NCI-H2196 treated with DMSO at 0.1 percent for 48 hours (cell line): Measurements from ENCODE around the gene CRACR2B.

Source experiments
- DNase-seq: peaks from one replicate; lab custom pipeline; 2025; ENCODE audit not compliant: unreplicated experiment; lab: John Stamatoyannopoulos, UW

CRACR2B gene

DNA sequence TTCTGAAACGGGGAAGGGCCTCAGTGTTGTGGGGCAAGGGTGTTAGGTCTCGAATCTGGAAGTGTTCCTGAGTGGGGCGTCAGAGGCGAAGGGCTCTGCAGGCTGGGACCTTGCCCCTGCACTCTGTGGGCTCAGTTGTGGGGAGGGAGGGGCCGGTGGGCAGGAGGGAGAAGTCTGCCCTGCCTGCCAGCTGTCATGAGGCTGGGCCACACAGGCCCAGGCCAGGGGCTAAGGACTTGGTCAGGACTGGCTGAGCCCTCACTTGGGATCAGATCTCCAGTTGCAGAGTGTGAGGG, at the start of gene CRACR2B:
TSS of gene CRACR2B (plus strand) at position 23 of the 296 bp plus-strand sequence. CDS start 689 bp downstream, outside the sequence.
- no peak for DNase-seq

DNA sequence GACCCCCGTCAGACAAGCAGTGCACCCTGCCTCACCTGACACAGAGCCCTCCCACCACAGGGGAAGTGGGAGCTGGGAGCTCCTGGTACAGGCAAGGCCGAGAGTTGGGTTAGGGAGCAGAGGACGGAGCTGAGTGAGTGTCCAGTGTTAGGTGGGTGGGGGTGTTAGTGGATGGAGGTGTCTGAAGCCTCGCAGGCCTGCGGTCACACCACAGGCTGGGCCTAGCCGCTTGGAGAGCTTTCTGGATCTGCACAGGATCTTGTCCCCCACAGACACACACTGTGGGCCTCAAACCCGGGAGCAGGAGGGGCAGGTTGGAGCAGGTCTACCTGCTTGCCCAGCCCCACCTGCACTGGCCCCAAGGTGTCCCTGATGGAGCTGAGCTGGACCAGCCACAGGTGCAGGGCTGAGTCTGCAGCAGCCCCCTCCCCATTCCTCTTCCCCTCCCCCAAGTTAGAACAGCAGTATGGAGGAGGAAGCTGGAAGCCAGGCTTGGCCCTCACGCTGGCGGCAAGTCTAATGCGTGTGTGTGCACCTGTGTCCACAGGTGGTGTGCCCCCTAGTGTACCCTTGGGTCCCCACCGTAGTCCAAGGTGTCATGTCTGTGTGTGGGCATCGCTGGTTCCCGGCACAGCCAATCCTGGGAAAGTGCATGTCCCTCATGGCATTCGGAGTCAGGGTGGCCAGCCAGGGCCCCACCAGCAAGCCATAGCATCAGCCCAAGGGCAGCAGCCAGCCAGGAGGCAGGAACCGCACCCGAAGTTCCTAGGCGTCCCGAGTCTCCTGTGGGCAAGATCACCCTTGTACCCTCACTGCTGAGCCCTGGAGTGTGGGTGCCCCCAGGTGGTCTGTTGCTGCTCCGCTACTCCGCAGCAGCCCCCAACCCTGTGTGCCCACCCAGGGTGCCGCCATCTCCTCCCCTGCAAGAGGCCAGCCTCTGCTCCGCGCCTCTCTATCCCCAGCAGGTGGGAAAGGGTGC, 48.5 kb upstream of the CRACR2B start:
- DNase-seq, result no peak

DNA sequence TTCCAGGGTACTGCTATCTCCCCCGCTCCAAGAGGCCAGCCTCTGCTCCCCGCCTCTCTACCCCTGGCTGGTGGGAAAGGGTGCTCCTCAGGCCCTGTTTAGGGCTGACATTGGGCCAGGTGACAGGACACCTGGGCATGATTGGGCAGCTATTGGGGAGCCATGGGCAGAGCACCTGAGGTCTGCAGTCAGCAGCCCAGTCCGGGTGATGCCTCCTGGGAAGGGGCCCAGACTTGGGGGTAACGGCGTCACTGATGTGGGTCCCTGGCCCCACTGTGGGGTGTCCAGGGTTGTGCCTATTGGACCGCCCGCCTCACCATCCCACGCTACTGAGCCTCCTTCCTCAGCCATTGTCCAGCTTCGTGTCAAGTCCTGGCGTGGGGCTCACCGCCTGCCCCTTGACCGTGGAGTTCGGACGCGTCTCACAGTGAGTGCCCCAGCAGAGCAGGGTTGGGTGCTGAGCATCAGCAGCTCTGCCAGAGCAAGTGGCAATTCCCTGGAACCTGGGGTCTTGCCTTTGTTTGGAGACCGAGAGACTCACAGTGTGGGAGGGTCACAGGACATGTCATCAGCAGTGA, 47.7 kb upstream of the CRACR2B start:
- no peak for DNase-seq

DNA sequence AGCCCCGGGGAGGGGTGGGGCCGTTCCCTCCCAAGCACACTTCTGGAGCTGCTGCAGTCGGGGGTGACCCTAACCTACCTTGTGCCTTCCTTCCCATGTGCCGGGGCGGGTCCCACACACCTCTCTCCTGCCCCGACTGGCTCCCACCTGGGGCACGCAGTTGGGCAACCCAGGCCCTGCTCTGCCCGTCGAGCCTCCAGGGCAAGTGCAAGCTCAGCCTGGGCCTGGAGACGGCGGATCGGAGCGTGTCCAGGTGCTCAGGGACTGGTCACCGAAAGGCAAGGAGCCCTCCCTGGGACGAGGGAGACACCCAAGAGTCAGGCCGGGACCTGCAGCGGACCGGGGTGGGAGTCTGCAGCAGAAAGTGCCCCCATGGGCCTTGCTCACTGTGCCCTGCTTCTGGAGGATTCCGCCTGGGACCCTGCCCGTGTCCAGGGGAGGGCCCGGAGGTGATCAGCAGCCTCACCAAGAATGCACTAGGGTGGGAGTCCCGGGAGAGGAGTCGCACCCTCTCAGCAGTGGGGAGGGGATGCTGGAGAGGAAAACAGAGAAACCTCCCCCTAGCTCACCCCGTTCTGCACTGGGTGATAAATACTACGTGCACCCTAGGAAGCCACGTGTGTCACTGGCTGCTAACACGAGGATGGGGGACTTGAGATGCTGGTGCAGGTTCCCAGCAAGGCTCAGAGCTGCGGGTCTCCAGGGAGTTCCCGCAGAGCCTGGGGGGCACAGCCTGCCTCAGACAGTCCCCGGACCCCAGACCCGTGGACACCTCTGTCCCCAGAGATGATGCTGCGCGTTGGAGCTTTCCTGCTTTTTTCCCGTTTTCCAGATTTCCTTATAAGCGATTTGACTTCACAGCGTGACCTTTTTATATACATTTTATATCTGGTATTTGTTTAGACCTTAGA, 45.2 kb upstream of the CRACR2B start:
- DNase-seq, result no peak

DNA sequence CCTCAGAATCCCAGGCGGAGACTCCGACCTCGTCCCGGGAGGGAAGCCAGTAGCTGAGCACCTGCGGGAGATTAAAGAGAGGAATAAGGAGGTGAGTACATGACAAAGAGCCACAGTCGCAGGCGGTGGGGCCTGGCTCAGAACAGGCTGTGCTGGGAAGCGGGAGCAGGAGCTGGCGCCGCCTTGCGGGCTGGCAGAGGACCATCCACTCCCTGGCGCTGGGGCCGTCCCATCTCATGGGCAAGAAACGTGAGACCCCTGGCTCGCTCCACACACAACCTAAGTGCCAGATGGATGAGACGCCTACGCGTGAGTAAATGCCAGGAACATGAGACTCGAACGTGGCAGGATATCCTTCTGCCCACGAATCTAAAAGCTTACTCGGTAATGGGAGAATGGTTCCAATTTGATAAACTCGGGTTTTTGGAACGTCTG, 44.1 kb upstream of the CRACR2B start:
- no peak for DNase-seq

DNA sequence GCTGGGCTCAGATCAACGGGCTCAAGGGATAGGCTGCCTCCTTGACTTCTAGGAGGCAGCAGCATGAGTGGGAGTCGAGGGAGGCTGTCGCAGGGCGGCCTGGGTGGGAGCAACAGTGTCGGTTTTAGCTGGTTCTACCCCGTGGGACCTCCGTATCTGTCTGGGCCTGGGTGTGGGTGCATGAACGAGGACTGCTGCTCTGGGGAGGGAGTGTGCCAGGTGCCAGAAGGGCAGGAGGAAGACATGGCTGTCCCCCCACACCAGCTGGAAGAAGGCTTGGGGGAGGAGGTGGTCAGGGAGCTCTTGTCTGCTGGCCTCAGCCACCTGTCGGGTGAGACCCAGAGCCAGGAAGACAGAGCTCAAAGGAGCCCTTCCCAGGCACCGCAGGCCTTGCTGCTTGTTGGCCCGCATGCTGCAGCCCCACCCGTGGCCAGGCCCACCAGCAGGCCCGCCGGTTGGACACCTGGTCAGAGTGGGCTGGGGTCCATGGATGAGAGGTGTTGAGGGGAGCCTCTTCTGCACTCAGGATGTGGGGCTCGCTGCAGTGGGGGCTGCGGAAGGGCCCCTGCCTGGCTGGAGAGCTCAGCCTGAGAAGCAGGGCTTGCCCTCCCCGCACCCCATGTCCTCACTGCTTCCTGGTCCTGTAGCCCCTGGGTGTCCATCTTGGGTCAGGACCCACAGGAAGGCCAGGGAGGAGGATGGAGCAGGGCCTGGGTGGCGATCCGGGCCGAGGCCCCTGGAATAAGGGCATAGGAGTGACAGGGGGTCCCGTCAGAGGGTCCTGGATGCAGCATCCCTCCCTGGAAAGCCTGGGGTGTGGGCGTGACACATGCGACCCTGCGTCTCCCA, 41.3 kb upstream of the CRACR2B start:
- no peak for DNase-seq

DNA sequence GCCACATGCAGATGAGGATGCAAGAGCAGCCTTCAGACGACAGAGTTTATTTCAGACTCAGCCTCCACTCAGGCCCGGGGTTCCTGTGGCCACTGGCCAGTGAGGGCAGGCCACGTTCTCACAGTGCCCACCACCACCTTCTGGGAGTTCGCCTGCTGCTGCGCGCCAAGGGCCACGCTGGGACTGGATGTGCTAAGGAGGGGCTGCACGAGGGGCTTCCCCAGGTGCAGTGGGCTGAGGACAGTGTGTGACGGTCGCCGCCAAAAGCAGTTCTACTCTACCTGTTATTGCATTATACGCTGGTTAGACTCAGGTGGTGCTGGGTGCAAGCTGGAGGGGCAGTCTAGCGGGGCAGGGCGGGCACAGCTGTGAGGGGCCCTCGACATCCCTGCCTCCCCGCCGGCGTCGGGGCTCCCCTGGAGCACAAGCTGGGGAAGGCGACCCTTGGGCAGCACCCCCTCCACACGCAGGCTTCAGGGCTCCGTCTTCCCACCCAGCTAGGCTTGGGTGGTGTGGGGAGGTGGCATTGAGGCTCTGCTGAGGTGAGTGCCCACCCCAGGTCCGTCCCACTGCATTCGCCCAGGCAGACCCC, 40.5 kb upstream of the CRACR2B start:
- no peak for DNase-seq

DNA sequence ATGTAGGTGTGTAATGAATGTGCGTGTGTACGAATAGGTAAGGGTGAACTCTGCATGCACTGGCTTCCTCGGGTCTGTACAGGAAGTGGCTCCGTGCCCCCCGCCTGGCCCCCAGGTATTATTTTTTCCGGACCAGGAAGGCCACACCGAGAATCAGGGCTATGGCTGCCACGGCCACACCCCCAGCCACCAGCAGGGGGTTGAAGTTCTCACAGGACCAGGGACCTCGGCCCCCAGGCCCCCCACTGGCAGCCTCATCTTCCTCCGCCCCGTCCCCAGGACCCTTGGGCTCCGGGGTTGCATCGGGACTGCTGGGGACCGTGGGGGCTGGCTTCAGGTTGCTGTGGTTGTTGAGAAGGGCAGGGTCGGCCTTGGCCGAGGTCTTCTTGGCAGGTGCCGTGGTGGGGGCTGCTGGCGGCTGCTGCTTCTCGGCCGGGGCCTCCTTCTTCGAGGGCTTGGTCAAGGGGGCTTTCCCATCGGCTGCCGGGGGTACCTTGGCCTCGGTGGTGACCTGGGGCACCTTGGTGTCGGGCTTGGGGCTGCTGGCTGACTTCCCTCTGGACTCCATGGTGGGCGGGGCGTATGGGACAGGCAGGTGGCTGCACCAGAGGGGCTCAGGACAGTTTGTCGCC, 39.6 kb upstream of the CRACR2B start:
- DNase-seq, result no peak

DNA sequence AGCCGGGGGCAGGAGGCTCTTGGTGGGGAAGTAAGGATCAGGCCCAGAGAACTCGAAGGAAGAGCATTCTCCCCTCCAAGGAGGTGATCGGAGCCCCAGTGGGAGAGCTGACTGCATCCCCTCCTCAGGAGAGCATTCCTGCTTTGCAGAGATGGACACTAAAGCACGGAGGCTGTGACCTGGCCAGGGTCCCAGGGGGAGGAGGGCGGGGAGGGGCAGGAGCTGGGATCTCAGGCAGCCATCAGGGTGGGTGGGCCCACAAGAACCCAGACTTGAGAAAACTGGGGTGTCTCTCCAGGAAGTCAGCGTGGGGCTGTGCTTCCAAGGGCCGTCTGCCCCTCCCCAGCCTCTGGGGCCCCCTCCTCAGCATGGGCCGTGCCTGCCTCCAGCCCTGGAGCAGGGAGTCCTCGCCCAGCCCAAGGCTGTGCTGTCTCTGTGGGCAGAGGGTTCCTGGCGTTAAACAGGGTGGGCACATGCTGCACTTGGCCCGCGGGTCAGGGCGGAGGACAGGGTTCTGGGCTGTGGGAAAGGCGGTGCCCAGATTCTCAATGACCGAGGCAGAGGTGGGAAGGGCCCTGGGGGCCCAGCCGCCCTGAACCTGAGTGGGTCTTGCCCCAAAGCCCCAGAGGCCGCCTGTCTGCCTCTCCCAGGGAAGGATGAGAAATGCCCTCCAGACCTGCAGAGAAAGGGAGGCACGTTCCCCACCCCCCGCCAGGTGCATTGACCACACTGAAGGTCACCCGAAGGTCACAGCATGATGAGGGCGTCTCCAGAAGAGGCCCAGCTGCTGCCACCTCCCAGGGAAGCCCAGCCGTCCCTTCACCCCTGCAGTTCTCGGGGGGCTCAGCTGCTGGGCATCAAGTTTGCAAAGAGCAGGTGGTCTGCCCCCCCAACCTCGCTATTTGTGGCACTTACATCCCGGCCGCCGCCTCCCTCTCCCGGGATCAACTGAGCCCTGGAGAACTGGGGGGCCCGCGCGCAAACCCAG, 38.5 kb upstream of the CRACR2B start:
- DNase-seq, result no peak

DNA sequence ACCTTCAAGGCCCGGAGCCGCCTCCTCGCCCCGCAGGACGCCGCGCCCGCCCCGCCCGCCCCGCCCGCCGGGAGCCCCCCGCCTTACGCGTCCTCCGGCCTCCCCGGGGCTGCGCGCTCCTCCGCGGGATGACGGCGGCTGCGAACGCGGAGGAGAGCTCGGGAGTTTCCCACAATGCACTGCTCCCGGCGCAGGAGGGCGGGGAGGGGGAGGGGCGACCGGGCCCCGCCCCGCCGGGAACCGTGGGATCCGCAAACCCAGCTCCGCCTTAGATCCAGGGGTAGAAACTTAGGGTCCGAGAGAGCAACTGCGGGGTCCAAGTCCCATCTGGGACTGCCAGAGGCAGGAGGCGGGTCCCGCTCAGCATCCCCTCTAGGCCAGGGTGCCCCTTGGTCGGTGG, 37.8 kb upstream of the CRACR2B start, which contains the start of gene CEND1:
TSS of gene CEND1 (minus strand) at position 148 of the 400 bp plus-strand sequence. CDS start 1,514 bp downstream, outside the sequence.
- DNase-seq, result no peak

DNA sequence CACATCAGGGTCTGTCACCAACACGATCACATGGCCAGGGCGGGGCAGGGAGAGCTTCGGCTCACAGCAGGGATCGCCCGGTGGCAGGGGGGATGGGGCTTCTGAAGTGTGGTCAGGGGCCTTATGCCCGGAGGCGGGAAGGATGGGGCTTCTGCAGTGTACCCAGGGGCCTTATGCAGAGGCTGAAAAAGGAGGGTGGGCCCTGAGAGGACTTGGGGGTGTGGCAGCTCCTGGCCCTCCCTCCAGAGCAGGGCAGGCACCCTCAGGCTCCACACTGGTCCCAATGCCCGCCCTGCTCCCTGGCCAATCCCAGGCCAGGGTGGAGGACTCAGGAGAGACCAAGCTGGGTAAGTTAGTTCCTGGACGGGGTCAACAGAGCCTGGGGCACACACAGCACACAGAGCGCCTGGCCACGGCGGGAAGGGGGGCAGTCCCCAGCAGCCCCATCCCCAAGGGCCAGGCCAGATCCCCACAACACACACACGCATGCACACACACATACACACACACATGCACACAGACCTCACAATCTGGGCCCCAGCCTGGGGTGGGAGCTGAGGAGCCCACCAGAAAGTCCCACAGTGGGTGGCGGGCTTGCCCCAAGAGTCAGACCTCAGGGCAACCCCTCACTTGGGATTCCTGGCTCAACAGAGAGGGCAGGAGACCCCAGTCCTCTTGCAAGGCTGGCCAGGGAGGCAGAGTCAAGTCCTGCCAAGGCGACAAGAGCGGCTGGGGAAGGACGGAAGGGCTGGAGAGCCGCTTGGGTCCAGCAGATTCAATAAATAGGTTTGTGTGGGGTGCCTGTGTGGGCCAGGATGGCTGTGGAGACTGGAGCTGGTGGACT, 36.8 kb upstream of the CRACR2B start:
- DNase-seq, result no peak

DNA sequence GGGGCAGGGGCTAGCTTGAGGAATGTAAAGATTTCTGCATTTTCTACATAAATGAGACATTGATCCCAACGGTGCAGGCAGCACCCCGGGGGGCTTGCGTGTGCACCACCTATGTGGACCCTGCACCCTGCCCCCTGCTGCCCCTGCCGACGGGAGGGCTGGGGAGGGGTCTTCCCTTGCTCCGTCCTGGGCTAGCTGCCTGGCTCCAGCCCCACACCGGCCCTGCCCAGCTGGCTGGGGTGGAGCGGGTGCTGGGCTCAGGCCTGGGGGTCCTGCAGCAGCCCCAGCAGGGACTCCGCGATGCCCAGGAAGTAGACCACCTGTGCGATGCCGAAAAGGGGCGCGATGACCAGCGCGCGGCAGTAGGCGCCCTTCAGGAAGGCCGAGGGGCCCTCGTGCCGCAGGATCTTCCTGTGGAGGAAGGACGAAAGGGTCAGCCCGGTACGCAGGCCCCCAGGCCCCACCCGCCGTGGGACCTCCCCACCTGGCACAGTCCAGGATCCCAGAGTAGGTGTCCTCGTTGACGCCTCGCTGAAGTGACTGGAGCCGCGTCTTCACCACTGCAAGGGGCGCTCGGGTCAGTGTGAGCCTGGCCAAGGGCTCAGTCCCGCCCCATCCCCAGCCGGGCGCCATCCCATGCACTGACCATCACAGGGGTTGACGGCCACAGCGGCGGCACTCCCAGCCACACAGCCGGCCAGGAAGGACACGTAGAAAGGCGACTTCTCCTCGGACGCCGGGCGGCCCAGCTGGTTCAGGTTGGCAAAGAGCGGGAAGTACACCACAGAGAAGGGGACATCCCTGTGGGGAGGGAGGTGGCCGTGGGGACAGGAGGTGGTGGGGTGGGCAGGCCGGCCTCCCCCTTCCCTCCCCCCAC, 35.8 kb upstream of the CRACR2B start:
- DNase-seq, result no peak

DNA sequence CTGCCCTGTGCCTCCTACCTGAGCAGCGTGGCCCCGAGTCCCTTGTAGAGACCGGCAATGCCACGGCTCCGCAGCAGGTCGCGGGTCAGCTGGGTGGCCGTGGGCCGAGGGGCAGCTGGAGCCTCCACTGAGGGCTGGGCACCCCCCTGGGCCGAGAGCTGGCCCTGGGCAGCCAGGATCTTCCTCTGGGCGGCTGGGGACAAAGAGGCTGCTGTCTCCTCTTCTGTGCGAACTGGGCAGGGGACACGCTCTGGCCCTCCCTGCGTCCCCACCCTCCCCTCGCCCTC, 35.2 kb upstream of the CRACR2B start:
- no peak for DNase-seq

DNA sequence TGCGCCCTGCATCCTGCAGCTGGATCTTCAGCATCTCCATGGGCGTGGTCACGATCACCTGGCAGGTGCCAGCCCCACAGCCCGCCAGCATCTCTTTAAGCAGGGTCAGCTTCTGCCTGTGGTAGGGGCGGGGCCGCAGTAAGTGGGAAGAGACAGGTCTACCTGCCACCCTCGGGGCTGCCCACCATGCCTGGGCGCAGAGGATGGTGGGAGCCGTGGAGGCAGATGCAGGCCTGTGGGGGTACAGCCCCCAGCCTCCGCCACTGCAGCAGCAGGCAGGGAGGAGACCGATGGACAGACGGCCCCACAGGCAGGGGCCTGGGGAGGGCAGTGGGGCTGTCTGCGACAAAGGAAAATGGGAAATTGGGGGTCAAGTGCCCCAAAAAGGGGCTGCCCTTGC, 34.8 kb upstream of the CRACR2B start:
- no peak for DNase-seq

DNA sequence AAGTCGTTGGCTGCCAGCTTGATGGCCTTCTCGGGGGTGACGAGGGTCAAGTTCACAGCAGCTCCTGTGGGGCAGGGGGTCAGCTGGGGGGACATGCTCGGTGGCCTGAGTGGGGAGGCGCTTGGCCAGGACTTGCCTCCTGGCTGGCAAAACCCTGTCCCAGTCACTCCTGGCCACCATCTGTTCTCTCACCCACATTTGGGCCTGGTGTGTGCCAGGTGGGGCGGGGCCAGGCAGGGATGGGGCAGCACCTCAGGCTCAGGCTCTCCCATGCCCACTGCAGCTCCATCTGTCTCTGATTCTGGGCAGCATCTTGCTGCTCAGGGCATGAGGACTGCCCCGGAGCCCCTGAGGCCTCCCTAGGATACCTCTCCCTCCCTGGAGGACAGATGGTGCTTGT, 34.2 kb upstream of the CRACR2B start:
- DNase-seq, result no peak

DNA sequence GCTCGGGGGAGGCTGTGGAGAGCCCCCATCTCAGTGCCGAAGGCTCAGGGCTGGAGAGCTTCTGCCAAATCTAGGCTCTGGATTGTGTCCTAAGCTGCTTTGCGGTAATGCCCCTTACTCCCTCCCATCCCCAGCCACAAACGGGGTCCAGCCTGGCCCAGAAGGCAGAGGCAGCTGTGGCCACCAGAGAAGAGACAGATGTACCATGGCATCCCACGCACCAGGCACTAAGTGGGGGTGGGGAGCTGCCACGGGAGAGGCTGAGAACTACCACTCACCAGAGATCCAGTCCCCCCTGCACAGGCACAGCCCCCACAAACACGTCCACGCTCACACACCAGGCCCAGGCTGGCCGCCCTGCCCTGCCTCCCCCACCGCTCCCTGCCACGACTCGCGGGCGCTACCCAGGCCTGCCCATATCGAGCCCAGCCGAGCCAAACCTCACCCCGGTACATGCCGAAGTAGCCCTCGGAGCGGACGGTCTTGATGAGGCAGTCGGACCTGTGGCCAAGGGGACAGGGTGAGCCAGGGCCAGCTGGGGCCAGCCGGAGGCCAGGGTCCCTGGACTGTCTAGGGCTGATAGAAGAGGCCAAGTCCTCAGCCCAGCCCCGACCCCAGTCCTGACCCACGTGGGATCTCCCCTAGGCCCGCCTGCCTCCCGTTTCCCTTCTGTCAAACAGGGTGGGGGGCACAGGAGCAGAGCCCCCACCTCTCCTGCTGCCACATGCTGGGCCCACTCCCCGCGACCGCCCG, 33.5 kb upstream of the CRACR2B start:
- DNase-seq, result no peak
